PC-9 (cell line): ENCODE measurements around the gene DUSP22. TPM values are rescaled to one million over a fixed set of nuclear protein-coding genes. Genes with fewer than 3 reads are reported as not detected.

Experiments used
- BruUV-seq: library from RNA; stranded (reverse); fragments of 400-500 nt; replicated peaks from 2 replicates; lab custom pipeline; 2021; lab: Mats Ljungman, UMichigan
- CTCF ChIA-PET: fragments of 300-600 bp; sonication (Branson Sonifier 250); formaldehyde crosslinking; loops from one replicate; lab custom pipeline; 2022; ENCODE audit warnings: antibody characterized with exemption; lab: Charles Lee
- POLR2A ChIA-PET: fragments of 300-600 bp; sonication (Branson Sonifier 250); formaldehyde crosslinking; loops from one replicate; lab custom pipeline; 2022; ENCODE audit warnings: antibody characterized with exemption; ENCODE audit not compliant: unreplicated experiment; lab: Charles Lee
- DNase-seq, 2 experiments: peaks; one replicate each; pipeline versions ENCODE4 v3.0.0 to v3.0.0-alpha.2; 2015 to 2022; ENCODE audit warnings: mixed read lengths in 1 of 2
- H2AFZ ChIP-seq: fragments of 200-600 bp; sonication (generic); 2 replicates; pipeline ENCODE4 v1.8.1; 2017; ENCODE audit warnings: antibody characterized with exemption
- H3F3A ChIP-seq: fragments of 200-600 bp; sonication (generic); 2 replicates; pipeline ENCODE4 v1.8.1; 2017; ENCODE audit warnings: antibody characterized with exemption, mild to moderate bottlenecking, low read depth; ENCODE audit not compliant: insufficient read depth
- H3K27ac ChIP-seq: fragments of 200-600 bp; sonication (generic); 2 replicates; pipeline ENCODE4 v1.6.1; 2016; ENCODE audit warnings: mixed run types
- H3K27me3 ChIP-seq: fragments of 200-600 bp; sonication (generic); 2 replicates; pipeline ENCODE4 v1.6.1; 2016; ENCODE audit warnings: low read depth, mixed run types; ENCODE audit not compliant: insufficient read depth
- H3K36me3 ChIP-seq: fragments of 200-600 bp; sonication (generic); 2 replicates; pipeline ENCODE4 v1.6.1; 2016; ENCODE audit warnings: low read depth, mixed run types
- H3K4me1 ChIP-seq: fragments of 200-600 bp; sonication (generic); replicated peaks from 2 replicates; pipeline ENCODE4 v1.6.1; 2016; ENCODE audit warnings: mixed run types; ENCODE audit not compliant: insufficient read depth
- H3K4me2 ChIP-seq: fragments of 200-600 bp; sonication (generic); 2 replicates; pipeline ENCODE4 v1.6.1; 2017; ENCODE audit warnings: mixed run types
- H3K4me3 ChIP-seq: fragments of 200-600 bp; sonication (generic); 2 replicates; pipeline ENCODE4 v1.6.1; 2016; ENCODE audit warnings: mixed run types
- H3K79me2 ChIP-seq: fragments of 200-600 bp; sonication (generic); 2 replicates; pipeline ENCODE4 v1.6.1; 2017; ENCODE audit warnings: low read depth, mixed run types
- H3K9me2 ChIP-seq: fragments of 200-600 bp; sonication (generic); 2 replicates; pipeline ENCODE4 v1.8.1; 2017; ENCODE audit warnings: mild to moderate bottlenecking; ENCODE audit not compliant: insufficient read depth
- H3K9me3 ChIP-seq: fragments of 200-600 bp; sonication (generic); 2 replicates; pipeline ENCODE4 v1.8.1; 2016; ENCODE audit warnings: low read depth; ENCODE audit not compliant: insufficient read depth
- H4K20me1 ChIP-seq: fragments of 200-600 bp; sonication (generic); 2 replicates; pipeline ENCODE4 v1.8.1; 2017; ENCODE audit not compliant: insufficient read depth
- EZH2 ChIP-seq: fragments of 200-600 bp; sonication (generic); IDR thresholded peaks from 2 replicates; pipeline ENCODE4 v1.8.0; 2017; ENCODE audit warnings: antibody characterized with exemption, low read depth
- intact Hi-C: fragments of 100-400 bp; cut with micrococcal nuclease; formaldehyde crosslinking; loops from one replicate; pipeline ENCODE4 v1.10.0; 2022; ENCODE audit not compliant: unreplicated experiment
- total RNA-seq: library from RNA; stranded (reverse); gene quantifications from 2 replicates; pipeline ENCODE4 v1.2.3, GENCODE V29; 2021
- TF ChIP-seq, protein P1 (sequence below): fragments of 200-600 bp; sonication (generic); conservative IDR thresholded peaks from 2 replicates; pipeline ENCODE4 v1.6.1; 2017; ENCODE audit warnings: mixed run types, antibody characterized with exemption, mild to moderate bottlenecking, moderate library complexity

DUSP22 gene
- total RNA-seq, 1 experiment from 2014 or later, result 25.5 TPM

DNA sequence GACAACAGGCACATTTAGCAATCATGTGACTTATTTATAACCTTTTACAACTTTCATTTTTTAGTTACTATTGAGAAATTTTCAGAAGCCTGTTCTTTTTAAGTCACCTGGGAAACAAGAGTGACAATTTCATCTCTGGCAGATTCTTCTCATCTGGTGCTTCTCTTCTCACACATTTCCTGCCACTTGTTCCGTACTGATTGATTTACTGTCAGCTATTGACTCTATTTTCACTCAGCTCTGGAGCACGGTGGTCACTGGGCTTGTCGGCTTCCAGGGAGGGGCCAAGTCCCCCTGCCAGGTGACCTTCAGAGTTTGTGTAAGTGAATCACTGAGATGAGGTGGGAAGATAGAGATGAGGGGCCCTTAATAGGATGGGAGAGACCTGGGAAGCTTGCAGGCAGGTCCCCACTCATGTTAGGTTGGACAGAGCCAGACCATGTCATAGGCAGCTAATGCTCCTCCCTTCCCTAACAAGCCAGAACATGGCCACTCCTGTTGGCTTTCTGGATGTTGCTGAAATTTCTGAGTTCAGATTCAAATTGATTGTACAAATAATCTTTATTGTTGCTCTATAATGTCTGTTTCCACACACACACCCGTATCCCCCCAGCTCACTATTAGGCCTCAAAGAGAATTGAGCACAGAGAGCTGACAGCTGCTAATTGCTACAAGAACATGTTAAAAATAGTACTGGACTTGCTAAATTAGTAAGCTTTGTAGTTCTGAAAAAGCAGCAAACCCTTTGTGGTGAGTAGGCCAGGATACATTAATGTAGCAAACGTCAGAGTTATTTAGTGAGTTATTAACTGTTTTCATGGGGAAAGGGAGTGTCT, 13.3 kb downstream of the DUSP22 start:
- Histone ChIP-seq H3K27ac (no peak overlapping the region), H3K9me3 (no peaks in the 10 kb centered on the region), H3K4me1 (no peaks in the 10 kb centered on the region), H3K36me3 (no peaks in the 10 kb centered on the region), H3K4me3 (no peak overlapping the region), H3K79me2 (no peaks in the 10 kb centered on the region), H3K4me2 (no peak overlapping the region), H4K20me1 (no peaks in the 10 kb centered on the region), H3K9me2 (no peaks in the 10 kb centered on the region), H3F3A (no peaks in the 10 kb centered on the region), H3K27me3 (peaks cover 90% of the 10 kb centered on the region), H2AFZ (no peak overlapping the region)
- intact Hi-C loops, result no loop called here
- ChIA-PET POLR2A (no interaction called here), CTCF (no interaction called here)
- BruUV-seq, result no TSS peak
- TF ChIP-seq EZH2, result no peak
- TF ChIP-seq, protein P1, sequence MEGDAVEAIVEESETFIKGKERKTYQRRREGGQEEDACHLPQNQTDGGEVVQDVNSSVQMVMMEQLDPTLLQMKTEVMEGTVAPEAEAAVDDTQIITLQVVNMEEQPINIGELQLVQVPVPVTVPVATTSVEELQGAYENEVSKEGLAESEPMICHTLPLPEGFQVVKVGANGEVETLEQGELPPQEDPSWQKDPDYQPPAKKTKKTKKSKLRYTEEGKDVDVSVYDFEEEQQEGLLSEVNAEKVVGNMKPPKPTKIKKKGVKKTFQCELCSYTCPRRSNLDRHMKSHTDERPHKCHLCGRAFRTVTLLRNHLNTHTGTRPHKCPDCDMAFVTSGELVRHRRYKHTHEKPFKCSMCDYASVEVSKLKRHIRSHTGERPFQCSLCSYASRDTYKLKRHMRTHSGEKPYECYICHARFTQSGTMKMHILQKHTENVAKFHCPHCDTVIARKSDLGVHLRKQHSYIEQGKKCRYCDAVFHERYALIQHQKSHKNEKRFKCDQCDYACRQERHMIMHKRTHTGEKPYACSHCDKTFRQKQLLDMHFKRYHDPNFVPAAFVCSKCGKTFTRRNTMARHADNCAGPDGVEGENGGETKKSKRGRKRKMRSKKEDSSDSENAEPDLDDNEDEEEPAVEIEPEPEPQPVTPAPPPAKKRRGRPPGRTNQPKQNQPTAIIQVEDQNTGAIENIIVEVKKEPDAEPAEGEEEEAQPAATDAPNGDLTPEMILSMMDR, result no peak
- no peak for DNase-seq

DNA sequence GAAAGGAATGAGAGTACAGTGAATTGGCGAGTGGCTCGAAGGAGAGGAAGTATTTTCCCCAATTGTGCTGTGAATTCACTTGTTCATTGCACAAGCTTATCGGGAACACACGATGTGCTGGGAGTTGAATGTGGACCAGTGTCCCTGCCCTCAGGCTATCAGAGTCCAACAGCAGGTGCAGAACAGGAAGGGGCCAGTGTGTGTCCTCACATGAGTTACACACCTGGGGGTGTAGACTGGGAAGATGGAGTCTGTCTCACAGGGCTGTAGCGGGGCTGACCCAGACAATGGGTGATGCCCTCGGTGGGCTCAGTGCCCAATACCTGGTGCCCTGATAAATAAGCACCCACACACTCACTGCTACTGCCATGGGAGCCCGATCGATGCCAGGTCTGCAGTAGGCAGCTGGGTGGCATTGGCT, 14.4 kb downstream of the DUSP22 start:
- H3K27ac ChIP-seq, result no peak overlapping the region
- H3K27me3 ChIP-seq, result peaks cover 84% of the 10 kb centered on the region
- H4K20me1 ChIP-seq, result no peaks in the 10 kb centered on the region
- TF ChIP-seq, protein P1, result no peak
- no peak for TF ChIP-seq EZH2
- no peak for DNase-seq
- no peak overlapping the region for H3K4me3 ChIP-seq
- H3K36me3 ChIP-seq, result no peaks in the 10 kb centered on the region
- no peaks in the 10 kb centered on the region for H3K9me2 ChIP-seq
- no peaks in the 10 kb centered on the region for H3K79me2 ChIP-seq
- H2AFZ ChIP-seq, result no peak overlapping the region
- POLR2A ChIA-PET, result no interaction called here
- no peak overlapping the region for H3K4me2 ChIP-seq
- no peaks in the 10 kb centered on the region for H3K4me1 ChIP-seq
- no peaks in the 10 kb centered on the region for H3K9me3 ChIP-seq
- BruUV-seq, result no TSS peak
- CTCF ChIA-PET, result no interaction called here
- intact Hi-C loops, result no loop called here
- no peaks in the 10 kb centered on the region for H3F3A ChIP-seq

DNA sequence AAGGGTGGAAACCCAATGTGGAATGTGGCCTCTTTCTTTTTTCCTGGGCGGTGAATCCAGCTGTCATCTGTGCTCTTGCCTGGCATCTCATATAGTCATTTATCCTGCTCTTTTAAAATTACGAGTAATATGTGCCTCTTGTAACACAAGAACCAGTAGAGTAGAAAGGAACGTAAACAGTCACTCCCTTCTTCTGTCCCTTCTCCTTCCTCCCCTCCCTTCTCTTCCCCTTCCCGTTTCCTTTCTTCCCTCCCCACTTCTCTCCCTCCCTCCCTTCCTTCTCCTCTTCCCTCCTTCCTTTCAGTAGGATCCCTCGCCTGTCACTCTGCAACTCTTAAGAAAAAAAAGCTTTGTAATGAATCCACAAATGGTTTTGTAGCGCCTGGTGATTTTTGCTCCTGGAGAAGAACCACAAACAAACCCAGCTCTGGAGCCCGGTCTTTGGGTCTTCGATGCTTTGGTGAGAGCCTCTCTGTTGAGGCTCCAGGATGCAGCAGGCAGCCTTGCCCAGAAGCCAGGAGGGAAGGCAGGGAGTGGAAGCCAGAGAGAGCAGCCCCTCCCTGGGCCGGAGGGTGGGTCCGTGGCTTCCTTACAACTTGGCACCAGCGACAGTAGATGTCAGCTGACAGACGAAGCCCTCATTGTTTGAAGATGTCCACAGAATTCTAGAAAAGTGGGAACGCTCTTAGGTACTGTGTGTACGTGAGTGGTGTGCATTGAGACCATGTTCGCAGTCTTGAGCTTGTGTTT, 15.0 kb downstream of the DUSP22 start:
- intact Hi-C loops, result no loop called here
- Histone ChIP-seq H3K79me2 (no peaks in the 10 kb centered on the region), H3K36me3 (no peaks in the 10 kb centered on the region), H2AFZ (no peak overlapping the region), H3K9me2 (no peaks in the 10 kb centered on the region), H3K4me2 (no peak overlapping the region), H3K27me3 (peaks cover 85% of the 10 kb centered on the region), H3K4me1 (no peaks in the 10 kb centered on the region), H3K9me3 (no peaks in the 10 kb centered on the region), H4K20me1 (no peaks in the 10 kb centered on the region), H3K4me3 (no peak overlapping the region), H3K27ac (no peak overlapping the region), H3F3A (no peaks in the 10 kb centered on the region)
- no peak for DNase-seq
- ChIA-PET POLR2A (no interaction called here), CTCF (no interaction called here)
- BruUV-seq, result no TSS peak
- no peak for TF ChIP-seq EZH2
- TF ChIP-seq, protein P1, result no peak
